Epithelial cell of umbilical artery (primary cell): ENCODE data around the gene OARD1. TPM values are rescaled to one million over a fixed set of nuclear protein-coding genes. Genes with fewer than 3 reads are reported as not detected.

Experiments used
- total RNA-seq: library from RNA; depleted of rRNA; stranded (reverse); fragments of >200 nt; gene quantifications from 2 replicates; pipeline ENCODE4 v1.2.3, GENCODE V29; 2014

OARD1 gene
- total RNA-seq = 6.4 and 9.1 TPM in 2 replicates

GRCh38 chr6:41071923-41072835 lies at the start of gene OARD1:
Gene OARD1, minus strand, starts transcription at chr6:41072356. Its CDS starts 722 bp downstream, at chr6:41071634.

GRCh38 chr6:41072836-41073202 lies 663 bp upstream of the OARD1 start, which contains the start of gene NFYA:
Gene NFYA, plus strand, starts transcription at chr6:41072974. Its CDS starts 6,116 bp downstream, at chr6:41079090.

GRCh38 chr6:41053041-41053440 lies 19.1 kb downstream of the OARD1 start, which contains the start of gene APOBEC2:
Gene APOBEC2, plus strand, starts transcription at chr6:41053202. Its CDS starts 146 bp downstream, at chr6:41053348.

GRCh38 chr6:41042226-41043055 lies 29.7 kb downstream of the OARD1 start, which contains the start of gene TSPO2:
Gene TSPO2, plus strand, starts transcription at chr6:41042467. Its CDS starts 519 bp downstream, at chr6:41042986.

GRCh38 chr6:41039060-41039998 lies 32.8 kb downstream of the OARD1 start, which contains the start of gene UNC5CL:
Gene UNC5CL, minus strand, starts transcription at chr6:41039221. Its CDS starts 4,147 bp downstream, at chr6:41035074.

Other genes starting within 250 kb of the OARD1 start
- gene UNC5CL, start 33.1 kb downstream of the OARD1 start, total RNA-seq = under 0.01 TPM in 1 of 2 replicates, not detected in the other
- gene TSPO2, start 29.9 kb downstream of the OARD1 start, total RNA-seq = not detected in 2 replicates
- not detected in 2 replicates for gene APOBEC2, start 19.2 kb downstream of the OARD1 start, total RNA-seq
- gene NFYA, start 618 bp upstream of the OARD1 start, total RNA-seq = 11.2 and 15.6 TPM in 2 replicates
- not detected in 2 replicates for gene TREML1, start 82.0 kb upstream of the OARD1 start, total RNA-seq
- not detected in 2 replicates for gene TREM2, start 90.8 kb upstream of the OARD1 start, total RNA-seq
- gene TREML2, start 128.8 kb upstream of the OARD1 start, total RNA-seq = not detected in 2 replicates
- not detected in 2 replicates for gene TREML4, start 156.0 kb upstream of the OARD1 start, total RNA-seq
- gene TREM1, start 214.3 kb upstream of the OARD1 start, total RNA-seq = not detected in 2 replicates